Keratinocyte (primary cell): Measurements from ENCODE around the gene LDB1. TPM values are rescaled to one million over a fixed set of nuclear protein-coding genes. Genes with fewer than 3 reads are reported as not detected.

Source experiments
- DNase-seq: peaks from one replicate; pipeline ENCODE4 v3.0.0-alpha.2; 2011; ENCODE audit warnings: low read depth, missing footprints, low spot score
- FAIRE-seq: peaks from 2 replicates; lab custom pipeline; 2011; peaks lifted over from hg19 to GRCh38; lab: Jason Lieb, UNC
- H2AFZ ChIP-seq: 2 replicates; pipeline ENCODE4 v1.6.0; 2012; ENCODE audit warnings: low read length, control low read depth, inconsistent platforms; ENCODE audit not compliant: control insufficient read depth
- H3K27ac ChIP-seq: 2 replicates; pipeline ENCODE4 v1.5.1; 2011; ENCODE audit warnings: low read length; ENCODE audit not compliant: control insufficient read depth, insufficient read depth
- H3K27me3 ChIP-seq: 3 replicates; pipeline ENCODE4 v1.6.0; 2011; ENCODE audit warnings: low read length; ENCODE audit not compliant: control insufficient read depth, insufficient read depth; ENCODE audit errors: extremely low read depth
- H3K36me3 ChIP-seq, 2 experiments: 2 replicates in 1 of 2; 3 replicates in 1 of 2; pipeline ENCODE4 v1.5.1; 2011; ENCODE audit warnings: low read length in 2 of 2, mild to moderate bottlenecking in 1 of 2; ENCODE audit not compliant: control insufficient read depth in 2 of 2, insufficient read depth in 2 of 2; ENCODE audit errors: extremely low read depth in 1 of 2
- H3K4me1 ChIP-seq: 3 replicates; pipeline ENCODE4 v1.5.1; 2011; ENCODE audit warnings: low read length; ENCODE audit not compliant: control insufficient read depth, insufficient read depth; ENCODE audit errors: extremely low read depth
- H3K4me2 ChIP-seq: 3 replicates; pipeline ENCODE4 v1.6.0; 2011; ENCODE audit warnings: low read depth, low read length; ENCODE audit not compliant: control insufficient read depth, insufficient read depth; ENCODE audit errors: extremely low read depth
- H3K4me3 ChIP-seq, 3 experiments: fragments of 200-600 bp in 1 of 3; sonication (generic) in 1 of 3; 2 replicates in 2 of 3; 3 replicates in 1 of 3; pipeline ENCODE4 v1.5.1; 2011 to 2016; ENCODE audit warnings: low read length in 3 of 3, mild to moderate bottlenecking in 3 of 3, control low read depth in 2 of 3, inconsistent platforms in 1 of 3, low read depth in 1 of 3, mixed read lengths in 1 of 3, mixed run types in 1 of 3, moderate library complexity in 1 of 3; ENCODE audit not compliant: control insufficient read depth in 2 of 3, insufficient read depth in 2 of 3; ENCODE audit errors: extremely low read depth in 1 of 3
- H3K79me2 ChIP-seq: 2 replicates; pipeline ENCODE4 v1.6.0; 2012; ENCODE audit warnings: low read length; ENCODE audit not compliant: control insufficient read depth, insufficient read depth
- H3K9ac ChIP-seq: 3 replicates; pipeline ENCODE4 v1.6.0; 2011; ENCODE audit warnings: low read length; ENCODE audit not compliant: control insufficient read depth, insufficient read depth; ENCODE audit errors: extremely low read depth
- H3K9me1 ChIP-seq: 3 replicates; pipeline ENCODE4 v1.6.0; 2011; ENCODE audit warnings: low read length; ENCODE audit not compliant: control insufficient read depth, insufficient read depth; ENCODE audit errors: extremely low read depth
- H3K9me3 ChIP-seq: 2 replicates; pipeline ENCODE4 v1.5.1; 2012; ENCODE audit warnings: low read depth, low read length; ENCODE audit not compliant: control insufficient read depth
- H4K20me1 ChIP-seq: 3 replicates; pipeline ENCODE4 v1.6.0; 2011; ENCODE audit warnings: low read length; ENCODE audit not compliant: control insufficient read depth, insufficient read depth; ENCODE audit errors: extremely low read depth
- EZH2 ChIP-seq: IDR thresholded peaks from one replicate; pipeline ENCODE4 v1.6.1; 2012; ENCODE audit warnings: inconsistent platforms, mild to moderate bottlenecking, low read length, moderate library complexity
- dilution Hi-C: fragments of 300-500 bp; cut with MboI; formaldehyde crosslinking; loops from one replicate; pipeline ENCODE4 v1.7.0; 2020; ENCODE audit warnings: low sequenced_read_pairs; ENCODE audit not compliant: extremely low pct_ligation_motif_present
- polyA plus RNA-seq, 5 experiments: library from polyadenylated mRNA; depleted of rRNA in 3 of 5; stranded (reverse) in 3 of 5; stranded (forward) in 1 of 5; unstranded in 1 of 5; fragments of >200 nt; gene quantifications; 1 replicate in 1 of 5; 2 replicates in 3 of 5; 3 replicates in 1 of 5; pipeline versions ENCODE4 v1.2.1 to v1.2.3, GENCODE V29; 2011 to 2012; ENCODE audit warnings: missing spikeins in 2 of 5, low read depth in 1 of 5, low replicate concordance in 1 of 5
- TF ChIP-seq, protein P1 (sequence below), 3 experiments: IDR thresholded peaks in 1 of 3; conservative IDR thresholded peaks in 1 of 3; optimal IDR thresholded peaks in 1 of 3; 2 replicates in 2 of 3; 3 replicates in 1 of 3; pipeline versions ENCODE3 to v1.5.1; 2011; ENCODE audit warnings: low read length in 3 of 3, mild to moderate bottlenecking in 3 of 3, moderate library complexity in 2 of 3, control low read depth in 1 of 3, inconsistent platforms in 1 of 3; ENCODE audit not compliant: insufficient read depth in 2 of 3; ENCODE audit errors: extremely low read depth in 1 of 3

LDB1 gene
- polyA plus RNA-seq, 1 donor (not counting 4 experiments of a cell fraction or from before 2014, with no cell fraction given) = 97.3 TPM

DNA sequence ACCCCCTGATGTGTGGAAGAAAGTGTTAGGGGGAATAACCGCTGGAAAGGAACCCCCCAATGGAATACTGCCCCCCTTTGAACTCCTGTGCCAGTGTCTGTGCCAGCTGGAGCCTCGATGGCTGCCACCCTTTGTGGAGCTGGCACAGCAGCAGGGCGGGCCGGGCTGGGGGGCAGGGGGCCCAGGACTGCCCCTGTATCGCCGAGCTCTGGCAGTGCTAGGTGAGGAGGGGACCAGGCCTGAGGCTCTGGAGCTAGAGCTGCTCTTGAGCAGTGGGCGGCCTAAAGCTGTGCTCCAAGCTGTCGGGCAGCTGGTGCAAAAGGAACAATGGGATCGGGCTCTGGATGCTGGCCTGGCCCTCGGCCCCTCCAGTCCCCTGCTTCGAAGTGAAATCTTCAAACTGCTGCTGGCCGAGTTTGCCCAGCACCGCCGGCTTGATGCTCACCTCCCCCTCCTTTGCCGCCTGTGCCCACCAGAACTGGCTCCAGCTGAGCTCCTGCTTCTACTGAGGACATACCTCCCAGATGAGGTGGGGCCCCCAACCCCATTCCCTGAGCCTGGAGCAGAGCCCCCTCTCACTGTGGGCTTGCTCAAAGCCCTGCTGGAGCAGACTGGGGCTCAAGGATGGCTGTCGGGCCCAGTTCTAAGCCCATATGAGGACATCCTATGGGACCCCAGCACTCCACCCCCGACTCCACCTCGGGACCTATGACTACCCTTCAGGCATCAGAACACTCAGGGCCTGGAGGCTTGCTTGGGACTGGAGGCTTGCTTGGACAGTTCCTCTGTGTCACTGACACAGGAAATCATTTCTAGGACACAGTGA is 52.9 kb downstream of the LDB1 start:
- Histone ChIP-seq H3K4me1 (peaks cover 22% of the 10 kb centered on the region), H3K79me2 (peaks cover 37% of the 10 kb centered on the region), H3K9me1 (no peaks in the 10 kb centered on the region), H3K9me3 (no peaks in the 10 kb centered on the region), H3K36me3 (peaks cover 1 to 19% of the 10 kb centered on the region in 2 experiments), H4K20me1 (peaks cover 2% of the 10 kb centered on the region), H3K4me2 (peak overlapping the region; percentile 90), H3K27ac (no peak overlapping the region), H3K9ac (no peak overlapping the region), H2AFZ (no peak overlapping the region), H3K27me3 (no peaks in the 10 kb centered on the region), H3K4me3 (peak overlapping the region in 1 of 3 experiments; percentile 76)
- DNase-seq (no peak), FAIRE-seq (no peak)
- TF ChIP-seq, protein P1, sequence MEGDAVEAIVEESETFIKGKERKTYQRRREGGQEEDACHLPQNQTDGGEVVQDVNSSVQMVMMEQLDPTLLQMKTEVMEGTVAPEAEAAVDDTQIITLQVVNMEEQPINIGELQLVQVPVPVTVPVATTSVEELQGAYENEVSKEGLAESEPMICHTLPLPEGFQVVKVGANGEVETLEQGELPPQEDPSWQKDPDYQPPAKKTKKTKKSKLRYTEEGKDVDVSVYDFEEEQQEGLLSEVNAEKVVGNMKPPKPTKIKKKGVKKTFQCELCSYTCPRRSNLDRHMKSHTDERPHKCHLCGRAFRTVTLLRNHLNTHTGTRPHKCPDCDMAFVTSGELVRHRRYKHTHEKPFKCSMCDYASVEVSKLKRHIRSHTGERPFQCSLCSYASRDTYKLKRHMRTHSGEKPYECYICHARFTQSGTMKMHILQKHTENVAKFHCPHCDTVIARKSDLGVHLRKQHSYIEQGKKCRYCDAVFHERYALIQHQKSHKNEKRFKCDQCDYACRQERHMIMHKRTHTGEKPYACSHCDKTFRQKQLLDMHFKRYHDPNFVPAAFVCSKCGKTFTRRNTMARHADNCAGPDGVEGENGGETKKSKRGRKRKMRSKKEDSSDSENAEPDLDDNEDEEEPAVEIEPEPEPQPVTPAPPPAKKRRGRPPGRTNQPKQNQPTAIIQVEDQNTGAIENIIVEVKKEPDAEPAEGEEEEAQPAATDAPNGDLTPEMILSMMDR (optimal IDR thresholded peaks at IDR 0.05 in 1 of 3, IDR thresholded peaks at IDR 0.05 in 1 of 3, conservative IDR thresholded peaks at IDR 0.05 in 1 of 3; ENCODE audit: extremely low read depth in 1 of 3, insufficient read depth in 2 of 3, low read length in 3 of 3) = no peak
- TF ChIP-seq EZH2 = no peak
- dilution Hi-C loops = no loop called here

DNA sequence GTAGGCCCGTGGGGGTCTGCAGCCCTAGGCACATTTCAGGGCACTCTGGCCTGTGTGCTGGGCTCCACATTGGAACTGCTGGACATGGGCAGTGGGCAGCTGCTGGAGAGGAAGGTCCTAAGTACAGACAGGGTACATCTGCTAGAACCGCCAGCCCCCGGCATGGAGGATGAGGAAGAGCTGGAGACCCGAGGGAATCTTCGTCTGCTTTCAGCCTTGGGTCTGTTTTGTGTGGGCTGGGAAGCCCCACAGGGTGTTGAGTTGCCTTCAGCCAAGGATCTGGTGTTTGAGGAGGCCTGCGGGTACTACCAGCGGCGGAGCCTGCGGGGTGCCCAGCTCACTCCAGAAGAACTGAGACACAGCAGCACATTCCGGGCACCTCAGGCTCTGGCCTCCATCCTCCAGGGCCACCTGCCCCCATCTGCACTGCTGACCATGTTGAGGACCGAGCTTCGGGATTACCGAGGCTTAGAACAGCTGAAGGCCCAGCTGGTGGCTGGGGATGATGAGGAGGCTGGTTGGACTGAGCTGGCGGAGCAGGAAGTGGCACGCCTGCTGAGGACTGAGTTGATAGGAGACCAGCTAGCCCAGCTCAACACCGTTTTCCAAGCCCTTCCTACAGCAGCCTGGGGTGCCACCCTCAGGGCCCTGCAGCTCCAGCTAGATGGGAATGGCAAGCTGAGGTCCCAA is 53.6 kb downstream of the LDB1 start:
- dilution Hi-C loops = no loop called here
- peak overlapping the region; percentile 86 for H3K9ac ChIP-seq
- no peak for FAIRE-seq

More for the DNA sequence above, 53.6 kb downstream of the LDB1 start:
- Histone ChIP-seq H3K9me3 (no peaks in the 10 kb centered on the region), H2AFZ (no peak overlapping the region), H3K27me3 (no peaks in the 10 kb centered on the region), H3K4me2 (peak overlapping the region; percentile 90), H3K27ac (no peak overlapping the region), H3K9me1 (no peaks in the 10 kb centered on the region), H3K79me2 (peaks cover 37% of the 10 kb centered on the region), H3K4me1 (peaks cover 22% of the 10 kb centered on the region), H3K36me3 (peaks cover 1 to 19% of the 10 kb centered on the region in 2 experiments), H4K20me1 (peaks cover 2% of the 10 kb centered on the region), H3K4me3 (peak overlapping the region; percentile 76 to 85 (median 82))
- TF ChIP-seq EZH2 = no peak
- TF ChIP-seq, protein P1 (optimal IDR thresholded peaks at IDR 0.05 in 1 of 3, IDR thresholded peaks at IDR 0.05 in 1 of 3, conservative IDR thresholded peaks at IDR 0.05 in 1 of 3; ENCODE audit: extremely low read depth in 1 of 3, insufficient read depth in 2 of 3, low read length in 3 of 3) = no peak
- DNase-seq = no peak
